MCF 10A (cell line): ENCODE results near the gene NCAPD2. TPM values are rescaled to one million over a fixed set of nuclear protein-coding genes. Genes with fewer than 3 reads are reported as not detected.
"Not testable (repeated sequence)": the region's sequence is repeated elsewhere in the genome, so short reads cannot be mapped to it uniquely, and the experiment has no call there.

ENCODE experiments used
- BruUV-seq: library from RNA; stranded (reverse); fragments of 400-500 nt; replicated peaks from 2 replicates; lab custom pipeline; 2021; lab: Mats Ljungman, UMichigan
- CTCF ChIA-PET: fragments of 300-600 bp; sonication (Branson Sonifier 250); formaldehyde crosslinking; extraction: SDS; loops from one replicate; lab custom pipeline; 2021; ENCODE audit warnings: antibody characterized with exemption, inconsistent platforms; lab: Yijun Ruan, JAX
- POLR2A ChIA-PET: fragments of 300-600, 350-650 bp; sonication (Branson Sonifier 250); formaldehyde crosslinking; extraction: SDS; loops from one replicate; lab custom pipeline; 2020; ENCODE audit warnings: antibody characterized with exemption, inconsistent platforms; lab: Yijun Ruan, JAX
- DNase-seq: peaks from one replicate; pipeline ENCODE4 v3.0.0-alpha.2; 2018; ENCODE audit not compliant: unreplicated experiment
- H3K27ac Mint-ChIP-seq: one replicate; pipeline ENCODE4 v1.8.0; 2022; ENCODE audit warnings: mild to moderate bottlenecking, low read depth, mixed read lengths; ENCODE audit not compliant: unreplicated experiment
- H3K27me3 Mint-ChIP-seq: one replicate; pipeline ENCODE4 v1.8.0; 2022; ENCODE audit warnings: mixed read lengths; ENCODE audit not compliant: insufficient read depth, unreplicated experiment
- H3K36me3 Mint-ChIP-seq: one replicate; pipeline ENCODE4 v1.8.0; 2022; ENCODE audit warnings: mild to moderate bottlenecking, moderate library complexity, mixed read lengths; ENCODE audit not compliant: insufficient read depth, unreplicated experiment
- H3K4me1 Mint-ChIP-seq: one replicate; pipeline ENCODE4 v1.8.0; 2022; ENCODE audit warnings: mixed read lengths; ENCODE audit not compliant: insufficient read depth, unreplicated experiment
- H3K4me3 Mint-ChIP-seq: one replicate; pipeline ENCODE4 v1.8.0; 2022; ENCODE audit warnings: mild to moderate bottlenecking, moderate library complexity, mixed read lengths; ENCODE audit not compliant: unreplicated experiment
- H3K9me3 Mint-ChIP-seq: one replicate; pipeline ENCODE4 v1.8.0; 2022; ENCODE audit warnings: mixed read lengths; ENCODE audit not compliant: unreplicated experiment
- intact Hi-C: fragments of 100-400 bp; cut with micrococcal nuclease; formaldehyde crosslinking; loops from 2 replicates; pipeline ENCODE4 v1.14.1; 2022
- total RNA-seq: library from RNA; stranded (reverse); gene quantifications from 2 replicates; pipeline ENCODE4 v1.2.3, GENCODE V29; 2022
- TF ChIP-seq, protein P1 (sequence below): fragments of 200-600 bp; IDR thresholded peaks from one replicate; pipeline ENCODE4 v1.8.0; 2022; ENCODE audit warnings: antibody characterized with exemption, mild to moderate bottlenecking; ENCODE audit not compliant: unreplicated experiment

NCAPD2 gene
- total RNA-seq, 1 experiment from 2014 or later = 52.0 TPM

DNA sequence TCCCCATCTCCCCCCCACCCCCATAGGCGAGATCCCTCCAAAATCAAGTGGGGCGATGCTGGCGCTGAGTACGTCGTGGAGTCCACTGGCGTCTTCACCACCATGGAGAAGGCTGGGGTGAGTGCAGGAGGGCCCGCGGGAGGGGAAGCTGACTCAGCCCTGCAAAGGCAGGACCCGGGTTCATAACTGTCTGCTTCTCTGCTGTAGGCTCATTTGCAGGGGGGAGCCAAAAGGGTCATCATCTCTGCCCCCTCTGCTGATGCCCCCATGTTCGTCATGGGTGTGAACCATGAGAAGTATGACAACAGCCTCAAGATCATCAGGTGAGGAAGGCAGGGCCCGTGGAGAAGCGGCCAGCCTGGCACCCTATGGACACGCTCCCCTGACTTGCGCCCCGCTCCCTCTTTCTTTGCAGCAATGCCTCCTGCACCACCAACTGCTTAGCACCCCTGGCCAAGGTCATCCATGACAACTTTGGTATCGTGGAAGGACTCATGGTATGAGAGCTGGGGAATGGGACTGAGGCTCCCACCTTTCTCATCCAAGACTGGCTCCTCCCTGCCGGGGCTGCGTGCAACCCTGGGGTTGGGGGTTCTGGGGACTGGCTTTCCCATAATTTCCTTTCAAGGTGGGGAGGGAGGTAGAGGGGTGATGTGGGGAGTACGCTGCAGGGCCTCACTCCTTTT lies 43.1 kb downstream of the NCAPD2 start:
- peaks cover 51% of the 10 kb centered on the region for H3K36me3 Mint-ChIP-seq
- TF ChIP-seq, protein P1, sequence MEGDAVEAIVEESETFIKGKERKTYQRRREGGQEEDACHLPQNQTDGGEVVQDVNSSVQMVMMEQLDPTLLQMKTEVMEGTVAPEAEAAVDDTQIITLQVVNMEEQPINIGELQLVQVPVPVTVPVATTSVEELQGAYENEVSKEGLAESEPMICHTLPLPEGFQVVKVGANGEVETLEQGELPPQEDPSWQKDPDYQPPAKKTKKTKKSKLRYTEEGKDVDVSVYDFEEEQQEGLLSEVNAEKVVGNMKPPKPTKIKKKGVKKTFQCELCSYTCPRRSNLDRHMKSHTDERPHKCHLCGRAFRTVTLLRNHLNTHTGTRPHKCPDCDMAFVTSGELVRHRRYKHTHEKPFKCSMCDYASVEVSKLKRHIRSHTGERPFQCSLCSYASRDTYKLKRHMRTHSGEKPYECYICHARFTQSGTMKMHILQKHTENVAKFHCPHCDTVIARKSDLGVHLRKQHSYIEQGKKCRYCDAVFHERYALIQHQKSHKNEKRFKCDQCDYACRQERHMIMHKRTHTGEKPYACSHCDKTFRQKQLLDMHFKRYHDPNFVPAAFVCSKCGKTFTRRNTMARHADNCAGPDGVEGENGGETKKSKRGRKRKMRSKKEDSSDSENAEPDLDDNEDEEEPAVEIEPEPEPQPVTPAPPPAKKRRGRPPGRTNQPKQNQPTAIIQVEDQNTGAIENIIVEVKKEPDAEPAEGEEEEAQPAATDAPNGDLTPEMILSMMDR = no peak
- no peak overlapping the region for H3K27ac Mint-ChIP-seq
- peak overlapping the region; percentile 88 for H3K4me3 Mint-ChIP-seq
- peak; percentile 16 for DNase-seq
- ChIA-PET POLR2A (interaction anchor here (0.6 to 7.0 kb wide), 18 partner anchors 13 to 265 kb away, joined by 3 to 74 read pairs (median 9); partner anchors contain the start of genes MRPL51, NOP2, SCNN1A and TAPBPL), CTCF (interaction anchor here (0.5 to 8.2 kb wide), 39 partner anchors 8 to 427 kb away, joined by 3 to 99 read pairs (median 5); partner anchors contain the start of gene VAMP1)
- peaks cover 50% of the 10 kb centered on the region for H3K4me1 Mint-ChIP-seq
- intact Hi-C loops = loop anchor here (5.0 kb wide), 1 partner anchor 200 kb away; no protein-coding TSS in a partner anchor
- no TSS peak for BruUV-seq
- H3K9me3 Mint-ChIP-seq = no peaks in the 10 kb centered on the region
- H3K27me3 Mint-ChIP-seq = no peaks in the 10 kb centered on the region

GRCh38 chr12:6537580-6538419 lies 43.9 kb downstream of the NCAPD2 start:
- H3K27me3 Mint-ChIP-seq, H3K9me3 Mint-ChIP-seq: not testable (repeated sequence)
- intact Hi-C loops = loop anchor here (1.0 to 5.0 kb wide), 2 partner anchors 114 to 200 kb away; no protein-coding TSS in a partner anchor
- Mint-ChIP-seq H3K4me1 (peaks cover 44% of the 10 kb centered on the region), H3K4me3 (peak overlapping the region; percentile 88), H3K36me3 (peaks cover 55% of the 10 kb centered on the region), H3K27ac (peak overlapping the region; percentile 19)
- POLR2A ChIA-PET = interaction anchor here (0.6 to 7.0 kb wide), 16 partner anchors 15 to 265 kb away, joined by 3 to 74 read pairs (median 6); partner anchors contain the start of genes MRPL51, NOP2, TAPBPL and VAMP1
- TSS peak; percentile 72 for BruUV-seq
- TF ChIP-seq, protein P1 = peak; percentile 83
- CTCF ChIA-PET = interaction anchor here (0.5 to 8.2 kb wide), 48 partner anchors 8 to 426 kb away, joined by 3 to 99 read pairs (median 5); partner anchors contain the start of genes MRPL51 and VAMP1
- DNase-seq = peak; percentile 80

DNA sequence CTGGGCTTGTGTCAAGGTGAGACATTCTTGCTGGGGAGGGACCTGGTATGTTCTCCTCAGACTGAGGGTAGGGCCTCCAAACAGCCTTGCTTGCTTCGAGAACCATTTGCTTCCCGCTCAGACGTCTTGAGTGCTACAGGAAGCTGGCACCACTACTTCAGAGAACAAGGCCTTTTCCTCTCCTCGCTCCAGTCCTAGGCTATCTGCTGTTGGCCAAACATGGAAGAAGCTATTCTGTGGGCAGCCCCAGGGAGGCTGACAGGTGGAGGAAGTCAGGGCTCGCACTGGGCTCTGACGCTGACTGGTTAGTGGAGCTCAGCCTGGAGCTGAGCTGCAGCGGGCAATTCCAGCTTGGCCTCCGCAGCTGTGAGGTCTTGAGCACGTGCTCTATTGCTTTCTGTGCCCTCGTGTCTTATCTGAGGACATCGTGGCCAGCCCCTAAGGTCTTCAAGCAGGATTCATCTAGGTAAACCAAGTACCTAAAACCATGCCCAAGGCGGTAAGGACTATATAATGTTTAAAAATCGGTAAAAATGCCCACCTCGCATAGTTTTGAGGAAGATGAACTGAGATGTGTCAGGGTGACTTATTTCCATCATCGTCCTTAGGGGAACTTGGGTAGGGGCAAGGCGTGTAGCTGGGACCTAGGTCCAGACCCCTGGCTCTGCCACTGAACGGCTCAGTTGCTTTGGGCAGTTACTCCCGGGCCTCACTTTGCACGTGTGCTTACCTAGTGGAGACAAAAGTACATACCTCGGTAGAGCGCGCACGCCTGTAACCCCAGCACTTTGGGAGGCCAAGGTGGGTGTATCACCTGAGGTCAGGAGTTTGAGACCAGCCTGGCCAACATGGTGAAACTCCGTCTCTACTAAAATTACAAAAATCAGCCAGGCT lies 44.8 kb downstream of the NCAPD2 start:
- ChIA-PET CTCF (interaction anchor here (0.6 to 8.2 kb wide), 37 partner anchors 7 to 425 kb away, joined by 3 to 99 read pairs (median 5); partner anchors contain the start of genes MRPL51 and VAMP1), POLR2A (interaction anchor here (0.5 to 7.0 kb wide), 24 partner anchors 14 to 193 kb away, joined by 3 to 74 read pairs (median 6); partner anchors contain the start of genes IFFO1, MRPL51, NOP2 and TAPBPL)
- H3K4me1 Mint-ChIP-seq = peaks cover 36% of the 10 kb centered on the region
- intact Hi-C loops = loop anchor here (1.0 to 5.0 kb wide), 2 partner anchors 115 to 201 kb away; no protein-coding TSS in a partner anchor
- BruUV-seq = no TSS peak
- H3K27me3 Mint-ChIP-seq = no peaks in the 10 kb centered on the region
- no peak overlapping the region for H3K4me3 Mint-ChIP-seq
- H3K27ac Mint-ChIP-seq = peak overlapping the region; percentile 21
- H3K36me3 Mint-ChIP-seq = peaks cover 57% of the 10 kb centered on the region
- H3K9me3 Mint-ChIP-seq = no peaks in the 10 kb centered on the region
- TF ChIP-seq, protein P1 = no peak
- DNase-seq = peak; percentile 45
